Measurements from ENCODE around the gene TMEM204. TPM values are rescaled to one million over a fixed set of nuclear protein-coding genes. Genes with fewer than 3 reads are reported as not detected.

TMEM204 gene
- polyA plus RNA-seq, 1 experiment: 6.2 TPM

- POLR2A ChIA-PET: no interaction called here
These were observed 33.6 kb upstream of the TMEM204 start for GRCh38 chr16:1499756-1500464.

GRCh38 chr16:1500465-1501150 lies 32.9 kb upstream of the TMEM204 start:
- CTCF ChIA-PET: no interaction called here
- POLR2A ChIA-PET: no interaction called here
- Histone ChIP-seq H3K4me3 (ENCODE audit: low read depth, low read length) (no peak overlapping the region), H3K9me3 (ENCODE audit: control insufficient read depth, insufficient read depth, low read length) (peaks cover 6% of the 10 kb centered on the region; the same call in 1 of the 2 replicates), H3K27me3 (ENCODE audit: control insufficient read depth, insufficient read depth, low read length) (no peaks in the 10 kb centered on the region), H3K27ac (ENCODE audit: low read depth, low read length) (no peak overlapping the region)
- TF ChIP-seq, protein P1, sequence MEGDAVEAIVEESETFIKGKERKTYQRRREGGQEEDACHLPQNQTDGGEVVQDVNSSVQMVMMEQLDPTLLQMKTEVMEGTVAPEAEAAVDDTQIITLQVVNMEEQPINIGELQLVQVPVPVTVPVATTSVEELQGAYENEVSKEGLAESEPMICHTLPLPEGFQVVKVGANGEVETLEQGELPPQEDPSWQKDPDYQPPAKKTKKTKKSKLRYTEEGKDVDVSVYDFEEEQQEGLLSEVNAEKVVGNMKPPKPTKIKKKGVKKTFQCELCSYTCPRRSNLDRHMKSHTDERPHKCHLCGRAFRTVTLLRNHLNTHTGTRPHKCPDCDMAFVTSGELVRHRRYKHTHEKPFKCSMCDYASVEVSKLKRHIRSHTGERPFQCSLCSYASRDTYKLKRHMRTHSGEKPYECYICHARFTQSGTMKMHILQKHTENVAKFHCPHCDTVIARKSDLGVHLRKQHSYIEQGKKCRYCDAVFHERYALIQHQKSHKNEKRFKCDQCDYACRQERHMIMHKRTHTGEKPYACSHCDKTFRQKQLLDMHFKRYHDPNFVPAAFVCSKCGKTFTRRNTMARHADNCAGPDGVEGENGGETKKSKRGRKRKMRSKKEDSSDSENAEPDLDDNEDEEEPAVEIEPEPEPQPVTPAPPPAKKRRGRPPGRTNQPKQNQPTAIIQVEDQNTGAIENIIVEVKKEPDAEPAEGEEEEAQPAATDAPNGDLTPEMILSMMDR (IDR thresholded peaks at IDR 0.05; ENCODE audit: low read depth, low read length): no peak
- DNase-seq (ENCODE audit: low read depth, low spot score): no peak

More at GRCh38 chr16:1499756-1500464, 33.6 kb upstream of the TMEM204 start:
- Histone ChIP-seq H3K27ac (ENCODE audit: low read depth, low read length) (no peak overlapping the region), H3K4me3 (ENCODE audit: low read depth, low read length) (no peak overlapping the region), H3K9me3 (ENCODE audit: control insufficient read depth, insufficient read depth, low read length) (peaks cover 6% of the 10 kb centered on the region; the same call in 1 of the 2 replicates), H3K27me3 (ENCODE audit: control insufficient read depth, insufficient read depth, low read length) (no peaks in the 10 kb centered on the region)
- no peak for DNase-seq (ENCODE audit: low read depth, low spot score)
- CTCF ChIA-PET: no interaction called here
- TF ChIP-seq, protein P1 (IDR thresholded peaks at IDR 0.05; ENCODE audit: low read depth, low read length): no peak

DNA sequence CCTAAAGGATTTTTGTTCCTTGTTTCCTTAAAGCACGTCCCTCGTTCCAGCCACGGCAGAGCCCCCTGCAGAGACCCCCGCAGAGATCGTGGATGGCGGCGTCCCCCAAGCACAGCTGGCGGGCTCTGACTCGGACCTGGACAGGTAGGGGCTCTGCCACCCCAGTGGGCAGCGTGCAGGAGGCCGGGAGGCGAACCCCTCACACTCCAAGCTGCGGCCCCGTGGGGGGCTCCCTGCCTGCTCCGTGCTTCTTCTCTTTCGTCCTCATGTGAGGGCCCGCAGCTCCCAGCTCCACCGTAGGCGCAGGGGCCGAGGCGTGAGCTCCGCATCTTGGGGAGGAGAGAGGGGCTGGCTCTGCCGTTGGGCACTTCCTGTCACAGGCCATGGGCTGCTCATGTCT lies 31.8 kb upstream of the TMEM204 start:
- TF ChIP-seq, protein P1 (IDR thresholded peaks at IDR 0.05; ENCODE audit: low read depth, low read length): no peak
- Histone ChIP-seq H3K27ac (ENCODE audit: low read depth, low read length) (no peak overlapping the region), H3K4me3 (ENCODE audit: low read depth, low read length) (no peak overlapping the region), H3K9me3 (ENCODE audit: control insufficient read depth, insufficient read depth, low read length) (peaks cover 6% of the 10 kb centered on the region; the same call in 1 of the 2 replicates), H3K27me3 (ENCODE audit: control insufficient read depth, insufficient read depth, low read length) (no peaks in the 10 kb centered on the region)
- ChIA-PET POLR2A (no interaction called here), CTCF (no interaction called here)
- DNase-seq (ENCODE audit: low read depth, low spot score): no peak

DNA sequence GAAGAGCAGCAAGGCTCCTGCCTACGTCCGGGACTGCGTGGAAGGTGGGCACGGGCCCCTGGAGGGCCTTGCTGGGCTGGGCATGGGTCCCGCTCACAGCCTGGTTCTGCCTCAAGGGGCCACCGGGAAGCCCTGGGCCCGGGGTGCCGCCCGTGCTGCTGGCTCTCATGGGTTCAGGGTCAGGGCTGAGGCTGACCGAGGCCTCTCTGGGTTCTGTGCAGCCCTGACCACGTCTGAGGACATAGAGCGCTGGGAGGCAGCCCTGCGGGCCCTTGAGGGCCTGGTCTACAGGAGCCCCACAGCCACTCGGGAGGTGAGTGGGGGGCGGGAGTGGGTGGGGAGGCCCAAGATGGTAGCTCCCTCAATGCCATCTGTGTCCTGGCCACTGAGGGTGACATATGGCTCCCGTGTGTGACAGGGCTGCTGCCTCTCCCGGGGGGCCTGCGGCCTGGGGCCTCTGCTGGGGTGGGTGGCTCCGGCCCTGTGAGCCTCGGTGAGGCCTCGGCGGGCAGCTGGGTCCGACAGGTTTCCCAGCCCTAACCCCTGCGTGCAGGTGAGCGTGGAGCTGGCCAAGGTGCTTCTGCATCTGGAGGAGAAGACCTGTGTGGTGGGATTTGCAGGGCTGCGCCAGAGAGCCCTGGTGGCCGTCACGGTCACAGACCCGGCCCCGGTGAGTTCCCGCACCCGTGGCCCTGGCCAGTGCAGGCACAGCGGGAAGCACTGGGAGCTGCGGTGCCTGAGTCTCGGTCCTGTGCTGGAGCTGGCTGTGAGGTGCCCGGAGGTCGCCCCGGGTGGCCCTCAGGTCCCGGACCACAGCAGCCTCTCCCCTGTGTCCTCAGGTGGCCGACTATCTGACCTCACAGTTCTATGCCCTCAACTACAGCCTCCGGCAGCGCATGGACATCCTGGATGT lies 31.1 kb upstream of the TMEM204 start:
- Histone ChIP-seq H3K27me3 (ENCODE audit: control insufficient read depth, insufficient read depth, low read length) (no peaks in the 10 kb centered on the region), H3K4me3 (ENCODE audit: low read depth, low read length) (no peak overlapping the region), H3K9me3 (ENCODE audit: control insufficient read depth, insufficient read depth, low read length) (peaks cover 6% of the 10 kb centered on the region; the same call in 1 of the 2 replicates), H3K27ac (ENCODE audit: low read depth, low read length) (no peak overlapping the region)
- ChIA-PET CTCF (no interaction called here), POLR2A (no interaction called here)
- TF ChIP-seq, protein P1 (IDR thresholded peaks at IDR 0.05; ENCODE audit: low read depth, low read length): no peak
- no peak for DNase-seq (ENCODE audit: low read depth, low spot score)

All from AG04450 (cell line).